Gastrocnemius medialis (tissue), 4 donors: Measurements from ENCODE around the gene EMX2. TPM values are rescaled to one million over a fixed set of nuclear protein-coding genes. Genes with fewer than 3 reads are reported as not detected.

Source experiments
- ATAC-seq, 2 donors: fragments of 150-250 bp; one replicate each; pipeline ENCODE4 v1.9.1; 2016
- DNase-seq, 2 donors: peaks; one replicate each; pipeline ENCODE4 v3.0.0-alpha.2; 2019
- H3K27ac ChIP-seq, 4 donors: fragments of 200-600 bp; sonication (generic); 1 replicate in 1 of 4; 2 replicates in 3 of 4; pipeline ENCODE4 v1.5.1; 2016 to 2018; ENCODE audit warnings: mild to moderate bottlenecking in 2 of 4, moderate library complexity in 1 of 4
- H3K27me3 ChIP-seq, 3 donors: fragments of 200-600 bp; sonication (generic) in 2 of 3; 1 replicate in 1 of 3; 2 replicates in 2 of 3; pipeline versions ENCODE4 v1.5.1 to v1.6.0; 2016 to 2019; ENCODE audit warnings: mild to moderate bottlenecking in 1 of 3, moderate library complexity in 1 of 3
- H3K36me3 ChIP-seq, 2 donors: fragments of 200-600 bp; sonication (generic) in 1 of 2; one replicate each; pipeline ENCODE4 v1.5.1; 2017 to 2018
- H3K4me1 ChIP-seq, 2 donors: fragments of 200-600 bp; sonication (generic) in 1 of 2; one replicate each; pipeline ENCODE4 v1.5.1; 2016 to 2017; ENCODE audit warnings: mild to moderate bottlenecking in 2 of 2
- H3K4me3 ChIP-seq, 4 donors: fragments of 200-600 bp; sonication (generic) in 3 of 4; 1 replicate in 1 of 4; 2 replicates in 3 of 4; pipeline ENCODE4 v1.5.1; 2016 to 2019; ENCODE audit warnings: mild to moderate bottlenecking in 2 of 4
- H3K9me3 ChIP-seq, 3 donors: fragments of 200-600 bp; sonication (generic) in 2 of 3; 1 replicate in 1 of 3; 2 replicates in 2 of 3; pipeline ENCODE4 v1.5.1; 2016 to 2019
- CTCF ChIP-seq, 5 experiments: fragments of 450-650 bp in 3 of 5; fragments of 200-600 bp in 2 of 5; sonication (generic) in 2 of 5; IDR thresholded peaks in 4 of 5; conservative IDR thresholded peaks in 1 of 5; 1 replicate in 4 of 5; 2 replicates in 1 of 5; pipeline ENCODE4 v1.5.1; 2016 to 2019; ENCODE audit warnings: antibody characterized with exemption in 5 of 5, mild to moderate bottlenecking in 3 of 5, moderate library complexity in 3 of 5
- POLR2A ChIP-seq, 2 donors: fragments of 450-650 bp; IDR thresholded peaks; one replicate each; pipeline ENCODE4 v1.6.1; 2017; ENCODE audit warnings: antibody characterized with exemption in 2 of 2, mild to moderate bottlenecking in 2 of 2, moderate library complexity in 2 of 2
- in situ Hi-C, 4 donors: fragments of 200-750 bp; cut with MboI; loops; one replicate each; pipeline versions ENCODE4 v1.15.0 to v1.8.0; 2017; ENCODE audit warnings: low sequenced_read_pairs in 4 of 4
- intact Hi-C: fragments of 100-400 bp; cut with DNase I; formaldehyde crosslinking; loops from one replicate; pipeline ENCODE4 v1.15.1; 2023; ENCODE audit warnings: low total_unique reads
- total RNA-seq, 4 donors: library from RNA; depleted of rRNA; stranded (reverse); fragments of >200 nt; gene quantifications; one replicate each; pipeline versions ENCODE4 v1.1.0 to v1.2.3, GENCODE V29; 2016

Gene EMX2
- total RNA-seq, 4 donors from 2014 or later, result 0.46 to 1.5 (median 0.82) TPM

DNA sequence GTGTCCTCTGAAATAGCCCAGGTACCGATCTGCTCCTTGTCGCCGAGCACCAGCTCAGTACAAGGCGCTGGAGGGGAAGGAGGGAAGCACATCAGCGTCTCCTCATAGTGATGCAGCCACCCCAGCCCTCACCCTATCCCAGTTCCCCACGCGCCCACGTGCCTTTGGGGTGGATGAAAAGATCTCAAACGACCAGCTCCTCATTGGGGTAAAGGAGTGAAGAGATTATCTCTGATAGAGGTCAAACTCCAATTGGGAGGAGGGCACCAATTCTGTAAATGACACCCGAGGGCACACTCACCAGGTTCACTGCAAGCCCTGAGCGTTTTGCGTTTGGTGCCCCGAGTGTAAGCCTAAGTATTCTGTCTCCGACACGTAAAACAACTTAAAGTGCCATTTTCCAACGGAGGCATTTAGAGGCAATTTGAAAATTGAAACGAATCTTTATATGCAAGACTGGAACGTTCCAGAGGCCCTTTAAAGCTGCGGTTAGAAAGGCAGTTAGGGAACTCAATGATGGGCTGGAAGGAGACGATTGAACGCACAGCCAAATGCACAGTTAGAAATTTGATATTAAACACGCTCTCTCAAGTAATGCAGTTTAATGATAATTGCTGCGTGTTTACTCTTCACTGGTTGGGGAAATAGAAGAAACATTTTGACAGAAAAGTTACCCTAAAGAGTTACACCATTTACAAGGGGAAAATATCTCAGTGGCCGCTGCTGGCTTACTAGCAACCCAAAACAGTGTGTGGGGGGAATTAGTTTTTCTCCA, 8.9 kb upstream of the EMX2 start:
- H3K4me3 ChIP-seq, result no peak overlapping the region
- no peaks in the 10 kb centered on the region for H3K9me3 ChIP-seq
- H3K27me3 ChIP-seq, result peaks cover 79 to 86% (median 81%) of the 10 kb centered on the region in 3 donors
- no peak overlapping the region for H3K27ac ChIP-seq
- intact Hi-C loops (loop anchor here (10.0 kb wide), 1 partner anchor 231 kb away; no protein-coding TSS in a partner anchor), in situ Hi-C loops (no loop called here)
- DNase-seq, result no peak
- no peaks in the 10 kb centered on the region for H3K36me3 ChIP-seq
- peaks cover 8 to 20% of the 10 kb centered on the region in 2 donors for H3K4me1 ChIP-seq
- TF ChIP-seq CTCF (IDR thresholded peaks at IDR 0.05 in 4 of 5, conservative IDR thresholded peaks at IDR 0.05 in 1 of 5), result no peak
- TF ChIP-seq POLR2A (IDR thresholded peaks at IDR 0.05), result no peak
- ATAC-seq, result no peak

GRCh38 chr10:117534321-117535297, 7.9 kb upstream of the EMX2 start:
- Histone ChIP-seq H3K4me3 (peak overlapping the region; percentile 33 to 47 (median 40)), H3K27me3 (peaks cover 82 to 84% (median 82%) of the 10 kb centered on the region in 3 donors), H3K4me1 (peaks cover 8 to 20% of the 10 kb centered on the region in 2 donors), H3K36me3 (no peaks in the 10 kb centered on the region), H3K27ac (no peak overlapping the region), H3K9me3 (no peaks in the 10 kb centered on the region)
- intact Hi-C loops, result loop anchor here (10.0 kb wide), 1 partner anchor 230 kb away; no protein-coding TSS in a partner anchor
- no peak for DNase-seq
- no peak for ATAC-seq
- TF ChIP-seq CTCF (IDR thresholded peaks at IDR 0.05 in 4 of 5, conservative IDR thresholded peaks at IDR 0.05 in 1 of 5) (no peak), POLR2A (IDR thresholded peaks at IDR 0.05) (no peak)
- in situ Hi-C loops, result no loop called here

DNA sequence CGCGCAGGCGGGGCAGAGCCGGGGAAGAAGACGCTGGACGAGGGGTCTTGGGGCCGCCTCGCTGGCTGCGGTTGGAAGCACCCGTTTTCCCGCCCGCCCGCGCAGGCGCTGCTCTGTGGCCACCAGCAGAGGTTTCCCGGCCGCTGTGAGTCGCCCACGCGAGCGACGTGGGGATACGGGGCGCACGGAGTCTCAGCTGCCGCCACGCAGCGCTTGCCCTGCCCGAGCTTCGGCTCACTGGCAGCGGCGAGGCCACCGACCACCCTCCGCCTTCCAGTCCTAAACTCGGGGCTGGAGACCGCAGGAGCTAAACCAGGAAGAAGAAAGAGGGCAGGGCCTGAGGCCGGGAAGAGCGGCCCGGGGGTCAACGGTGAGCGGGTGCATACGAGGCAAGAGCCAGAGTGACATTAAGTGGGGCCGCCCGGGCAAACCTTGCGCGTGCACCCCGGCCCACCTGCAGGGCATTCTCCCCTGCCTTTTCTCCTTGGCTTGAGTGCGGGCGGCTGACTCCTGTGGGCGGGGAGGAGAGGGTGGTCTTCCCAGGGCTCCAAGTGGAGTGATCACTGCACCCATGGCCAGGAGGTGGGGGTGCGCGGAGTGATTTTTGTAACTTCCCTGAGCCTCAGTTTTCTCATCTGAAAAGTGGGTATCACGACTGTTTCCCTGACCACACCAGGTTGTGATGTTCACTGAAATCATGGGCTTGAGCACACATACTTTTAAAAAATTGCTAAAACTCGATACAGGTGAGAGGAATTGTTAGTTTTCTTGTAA, 7.1 kb upstream of the EMX2 start:
- in situ Hi-C loops (no loop called here), intact Hi-C loops (loop anchor here (10.0 kb wide), 1 partner anchor 229 kb away; no protein-coding TSS in a partner anchor)
- H3K9me3 ChIP-seq, result no peaks in the 10 kb centered on the region
- H3K27ac ChIP-seq, result no peak overlapping the region
- ATAC-seq (no peak), DNase-seq (no peak)
- TF ChIP-seq CTCF (IDR thresholded peaks at IDR 0.05 in 4 of 5, conservative IDR thresholded peaks at IDR 0.05 in 1 of 5) (no peak), POLR2A (IDR thresholded peaks at IDR 0.05) (no peak)
- H3K27me3 ChIP-seq, result peaks cover 85 to 88% (median 86%) of the 10 kb centered on the region in 3 donors
- peak overlapping the region; percentile 33 to 47 (median 40) for H3K4me3 ChIP-seq
- H3K4me1 ChIP-seq, result peaks cover 8 to 20% of the 10 kb centered on the region in 2 donors
- H3K36me3 ChIP-seq, result no peaks in the 10 kb centered on the region
